Activated CD4-positive, alpha-beta memory T cell treated with anti-CD3 and anti-CD28 coated beads, Interleukin-2, amount 10 ng/mL, durations not matched to agents 7 days and 5 days (primary cell): ENCODE measurements around the gene GPSM1. TPM values are rescaled to one million over a fixed set of nuclear protein-coding genes. Genes with fewer than 3 reads are reported as not detected.

Source experiments
- CTCF ChIA-PET: fragments of 350-600 bp; sonication (Branson Sonifier 250); formaldehyde crosslinking; loops from one replicate; lab custom pipeline; 2021; ENCODE audit warnings: antibody characterized with exemption, inconsistent platforms; lab: Charles Lee
- POLR2A ChIA-PET: fragments of 350-600 bp; sonication (Branson Sonifier 250); formaldehyde crosslinking; loops from one replicate; lab custom pipeline; 2021; ENCODE audit warnings: antibody characterized with exemption; lab: Charles Lee
- DNase-seq: peaks from one replicate; pipeline ENCODE4 v3.0.0-alpha.2; 2020
- H3K27ac Mint-ChIP-seq: one replicate; pipeline ENCODE4 v1.8.0; 2021; ENCODE audit warnings: mild to moderate bottlenecking, mixed read lengths
- H3K27me3 Mint-ChIP-seq: one replicate; pipeline ENCODE4 v1.8.0; 2021; ENCODE audit warnings: mixed read lengths
- H3K36me3 Mint-ChIP-seq: one replicate; pipeline ENCODE4 v1.8.0; 2021; ENCODE audit warnings: low read depth, mixed read lengths
- H3K4me1 Mint-ChIP-seq: one replicate; pipeline ENCODE4 v1.8.0; 2021; ENCODE audit warnings: mixed read lengths
- H3K4me3 Mint-ChIP-seq: one replicate; pipeline ENCODE4 v1.8.0; 2021; ENCODE audit warnings: mild to moderate bottlenecking, mixed read lengths
- H3K9me3 Mint-ChIP-seq: one replicate; pipeline ENCODE4 v1.8.0; 2021; ENCODE audit warnings: mixed read lengths
- total RNA-seq, 2 experiments: library from RNA; stranded (reverse); gene quantifications; one replicate each; pipeline ENCODE4 v1.2.3, GENCODE V29; 2021

The GPSM1 gene
- total RNA-seq, 2 experiments from 2014 or later: 6.0 to 6.5 TPM

DNA sequence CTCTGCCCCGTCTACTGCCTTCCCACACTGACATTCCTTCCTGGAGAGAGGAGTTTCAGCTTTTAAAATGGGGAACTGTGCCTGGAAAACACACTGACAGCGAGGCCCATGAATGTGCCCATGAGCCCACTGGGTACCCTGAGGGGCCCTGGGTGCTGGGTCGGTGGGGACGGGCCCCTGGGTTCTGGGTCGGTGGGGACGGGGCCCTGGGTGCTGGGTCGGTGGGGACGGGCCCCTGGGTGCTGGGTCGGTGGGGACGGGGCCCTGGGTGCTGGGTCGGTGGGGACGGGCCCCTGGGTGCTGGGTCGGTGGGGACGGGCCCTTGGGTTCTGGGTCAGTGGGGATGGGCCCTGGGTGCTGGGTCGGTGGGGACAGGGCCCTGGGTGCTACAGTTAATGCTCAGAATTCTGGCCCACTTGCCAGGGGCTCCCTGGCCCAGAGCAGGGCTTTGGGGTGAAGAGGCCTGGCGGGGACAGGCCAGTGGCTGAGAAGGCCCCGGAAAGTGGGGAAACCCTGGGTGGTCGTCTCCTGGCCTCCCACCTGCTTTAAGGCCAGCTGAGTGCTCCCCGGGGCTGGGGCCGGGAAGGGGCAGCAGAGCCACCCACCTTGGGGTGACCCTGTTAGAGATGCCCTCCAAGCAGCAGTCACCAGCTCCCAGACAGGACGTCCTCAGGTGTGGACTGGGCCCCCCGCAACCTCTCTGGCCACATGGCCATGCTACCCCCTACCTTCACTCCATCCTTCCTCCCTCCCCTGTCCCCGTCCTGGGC, 2.5 kb downstream of the GPSM1 start:
- ChIA-PET POLR2A (interaction anchor here (1.5 kb wide), 1 partner anchor 34 kb away, joined by 4 read pairs; the partner anchor contains the start of gene DNLZ), CTCF (interaction anchor here (0.6 kb wide), 1 partner anchor 414 kb away, joined by 3 read pairs; no protein-coding TSS in a partner anchor)
- H3K4me3 Mint-ChIP-seq: no peak overlapping the region
- H3K4me1 Mint-ChIP-seq: peaks cover 5% of the 10 kb centered on the region
- DNase-seq: no peak
- no peaks in the 10 kb centered on the region for H3K9me3 Mint-ChIP-seq
- H3K27ac Mint-ChIP-seq: no peak overlapping the region
- no peaks in the 10 kb centered on the region for H3K36me3 Mint-ChIP-seq
- H3K27me3 Mint-ChIP-seq: no peaks in the 10 kb centered on the region

GRCh38 chr9:136330406-136330990, 3.2 kb downstream of the GPSM1 start:
- ChIA-PET POLR2A (interaction anchor here (1.5 kb wide), 1 partner anchor 33 kb away, joined by 4 read pairs; the partner anchor contains the start of gene DNLZ), CTCF (no interaction called here)
- DNase-seq: no peak
- H3K27me3 Mint-ChIP-seq: no peaks in the 10 kb centered on the region
- no peaks in the 10 kb centered on the region for H3K9me3 Mint-ChIP-seq
- no peak overlapping the region for H3K4me3 Mint-ChIP-seq
- H3K36me3 Mint-ChIP-seq: no peaks in the 10 kb centered on the region
- H3K27ac Mint-ChIP-seq: no peak overlapping the region
- H3K4me1 Mint-ChIP-seq: peaks cover 5% of the 10 kb centered on the region

DNA sequence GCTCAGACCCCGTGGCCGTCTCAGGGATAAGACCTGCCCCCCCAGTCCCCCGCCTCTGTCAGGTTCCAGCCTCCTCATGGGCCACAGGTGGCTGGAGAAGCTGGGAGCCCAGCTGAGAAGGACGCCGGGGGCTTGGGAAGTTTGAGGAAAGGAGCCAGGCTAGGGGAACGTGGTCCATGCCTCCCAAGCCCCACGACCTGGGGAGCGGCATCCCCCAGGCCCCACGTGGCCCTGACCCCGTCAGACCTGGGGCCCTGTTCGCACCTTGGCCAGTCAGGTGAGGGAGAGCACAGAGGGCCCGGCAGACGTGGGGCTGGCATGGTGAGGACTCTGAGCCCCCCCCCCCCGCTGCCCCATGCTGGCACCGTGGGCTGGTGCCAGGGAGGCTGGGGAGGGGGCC, 3.7 kb downstream of the GPSM1 start:
- ChIA-PET CTCF (no interaction called here), POLR2A (no interaction called here)
- Mint-ChIP-seq H3K4me1 (peaks cover 5% of the 10 kb centered on the region), H3K9me3 (no peaks in the 10 kb centered on the region), H3K27ac (no peak overlapping the region), H3K36me3 (no peaks in the 10 kb centered on the region), H3K4me3 (no peak overlapping the region), H3K27me3 (no peaks in the 10 kb centered on the region)
- no peak for DNase-seq

DNA sequence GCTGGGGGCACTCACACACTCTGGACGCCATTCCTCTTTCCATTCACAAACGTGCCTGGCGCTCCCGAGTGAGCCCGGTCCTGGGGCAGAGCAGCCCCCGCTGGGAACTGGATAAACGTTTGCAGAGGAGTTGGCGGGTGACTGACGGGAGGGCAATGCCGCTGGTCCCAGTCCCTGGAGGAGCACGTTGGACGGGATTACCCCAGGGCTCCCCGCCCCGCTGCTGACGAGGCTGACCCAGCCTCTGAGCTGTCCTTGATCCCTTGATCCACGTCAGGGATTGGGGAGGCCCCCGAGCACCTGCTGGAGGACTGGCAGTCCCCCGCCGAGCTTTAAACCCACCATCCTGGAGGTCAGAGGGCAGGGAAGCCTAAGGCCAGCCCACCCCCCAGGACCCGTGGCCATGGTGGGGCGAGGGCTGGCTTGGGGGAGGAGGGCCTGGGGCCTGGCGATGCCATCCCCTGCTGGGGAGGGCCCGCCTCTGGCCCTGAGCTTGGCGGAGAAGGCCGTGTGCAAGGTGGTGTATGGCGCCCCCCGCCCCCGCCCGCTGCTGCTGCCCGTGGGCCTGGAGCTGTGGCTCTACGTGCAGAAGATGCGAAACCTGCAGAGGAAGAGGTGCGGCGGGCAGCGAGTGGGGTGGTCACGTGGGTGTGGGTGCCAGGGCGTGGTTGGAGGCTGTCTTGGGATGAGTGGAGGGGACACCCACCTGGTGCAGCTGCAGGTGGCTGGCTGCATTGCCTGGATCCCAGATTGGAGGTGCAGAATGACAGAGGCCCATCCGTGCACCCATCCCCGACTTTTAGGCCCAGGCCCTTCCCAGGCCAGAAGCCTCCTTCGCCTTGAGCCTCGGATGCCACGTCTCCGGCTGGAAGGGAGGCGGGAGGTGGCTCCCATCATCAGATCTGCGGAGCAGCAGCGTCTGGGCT, 4.5 kb downstream of the GPSM1 start:
- POLR2A ChIA-PET: no interaction called here

DNA sequence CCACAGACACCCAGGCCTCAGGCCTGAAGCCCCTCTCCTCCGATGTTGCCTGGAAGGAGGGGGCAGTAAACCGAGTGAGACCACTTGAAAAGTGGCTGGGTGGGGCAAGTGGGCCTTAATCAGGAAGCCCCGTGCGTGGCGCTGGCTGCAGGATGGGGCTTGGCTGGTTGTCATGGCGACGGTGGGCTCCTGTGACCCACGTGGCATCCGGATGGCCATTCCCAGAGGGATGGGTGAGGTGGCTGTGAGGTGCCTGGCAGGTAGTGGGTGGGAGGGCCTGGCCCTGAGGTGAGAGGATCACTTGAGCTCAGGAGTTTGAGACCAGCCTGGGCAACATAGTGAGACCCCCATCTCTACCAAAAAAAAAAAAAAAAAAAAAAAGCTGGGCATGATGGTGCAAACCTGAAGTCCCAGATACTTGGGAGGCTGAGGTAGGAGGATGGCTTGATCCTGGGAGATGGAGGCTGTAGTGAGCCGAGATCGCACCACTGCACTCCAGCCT, 5.2 kb downstream of the GPSM1 start:
- CTCF ChIA-PET: no interaction called here

More for the DNA sequence above, 4.5 kb downstream of the GPSM1 start:
- Mint-ChIP-seq H3K27me3 (no peaks in the 10 kb centered on the region), H3K36me3 (no peaks in the 10 kb centered on the region), H3K4me3 (no peak overlapping the region), H3K27ac (no peak overlapping the region), H3K9me3 (no peaks in the 10 kb centered on the region), H3K4me1 (peaks cover 5% of the 10 kb centered on the region)
- peak; percentile 26 for DNase-seq
- CTCF ChIA-PET: no interaction called here

DNA sequence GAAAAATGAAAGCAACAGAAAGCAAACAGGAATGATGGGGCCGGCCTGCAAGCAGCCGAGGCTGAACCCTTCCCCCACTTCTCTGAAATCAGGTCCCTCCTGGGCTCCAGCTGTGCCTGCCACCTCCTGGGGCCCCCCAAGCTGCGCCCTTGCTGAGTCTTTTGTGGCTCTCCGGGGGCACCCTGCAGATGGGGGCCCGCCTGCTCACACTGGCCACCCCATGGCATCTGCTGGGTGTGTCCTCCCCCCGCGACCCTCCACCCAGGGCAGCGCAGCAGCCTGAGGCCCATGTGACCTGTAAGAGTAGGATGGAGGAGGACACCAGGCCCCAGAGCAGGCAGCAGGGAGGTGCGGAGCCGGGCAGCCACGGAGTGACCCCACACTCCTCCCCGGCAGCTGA, 5.7 kb downstream of the GPSM1 start:
- Mint-ChIP-seq H3K27me3 (no peaks in the 10 kb centered on the region), H3K4me1 (peaks cover 5% of the 10 kb centered on the region), H3K4me3 (no peak overlapping the region), H3K9me3 (no peaks in the 10 kb centered on the region), H3K36me3 (no peaks in the 10 kb centered on the region), H3K27ac (no peak overlapping the region)
- POLR2A ChIA-PET: no interaction called here
- no peak for DNase-seq
- CTCF ChIA-PET: no interaction called here

More for the DNA sequence above, 5.2 kb downstream of the GPSM1 start:
- POLR2A ChIA-PET: no interaction called here
- DNase-seq: no peak
- H3K27me3 Mint-ChIP-seq: no peaks in the 10 kb centered on the region
- no peaks in the 10 kb centered on the region for H3K9me3 Mint-ChIP-seq
- no peak overlapping the region for H3K4me3 Mint-ChIP-seq
- H3K27ac Mint-ChIP-seq: no peak overlapping the region
- peaks cover 5% of the 10 kb centered on the region for H3K4me1 Mint-ChIP-seq
- no peaks in the 10 kb centered on the region for H3K36me3 Mint-ChIP-seq

- DNase-seq: no peak
- Mint-ChIP-seq H3K27ac (no peak overlapping the region), H3K9me3 (no peaks in the 10 kb centered on the region), H3K4me3 (no peak overlapping the region), H3K4me1 (peaks cover 5% of the 10 kb centered on the region), H3K27me3 (no peaks in the 10 kb centered on the region), H3K36me3 (no peaks in the 10 kb centered on the region)
- CTCF ChIA-PET: no interaction called here
- POLR2A ChIA-PET: no interaction called here
These were observed 6.1 kb downstream of the GPSM1 start for GRCh38 chr9:136333486-136333885.

DNA sequence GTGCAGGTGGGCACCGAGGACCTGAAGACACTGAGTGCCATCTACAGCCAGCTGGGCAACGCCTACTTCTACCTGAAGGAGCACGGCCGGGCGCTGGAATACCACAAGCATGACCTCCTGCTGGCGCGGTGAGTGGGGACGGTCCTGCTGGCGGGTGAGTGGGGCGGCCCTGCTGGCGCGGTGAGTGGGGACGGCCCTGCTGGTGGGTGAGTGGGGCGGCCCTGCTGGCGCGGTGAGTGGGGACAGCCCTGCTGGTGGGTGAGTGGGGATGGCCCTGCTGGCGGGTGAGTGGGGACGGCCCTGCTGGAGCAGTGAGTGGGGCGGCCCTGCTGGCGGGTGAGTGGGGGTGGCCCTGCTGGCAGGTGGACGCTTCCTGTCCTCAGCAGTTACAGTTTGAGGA, 7.2 kb downstream of the GPSM1 start:
- Mint-ChIP-seq H3K27ac (no peak overlapping the region), H3K27me3 (no peaks in the 10 kb centered on the region), H3K4me3 (no peak overlapping the region), H3K4me1 (peaks cover 2% of the 10 kb centered on the region), H3K9me3 (no peaks in the 10 kb centered on the region), H3K36me3 (no peaks in the 10 kb centered on the region)
- POLR2A ChIA-PET: no interaction called here
- CTCF ChIA-PET: no interaction called here
- no peak for DNase-seq

- Mint-ChIP-seq H3K4me3 (no peak overlapping the region), H3K9me3 (no peaks in the 10 kb centered on the region), H3K4me1 (peaks cover 2% of the 10 kb centered on the region), H3K27ac (no peak overlapping the region), H3K36me3 (no peaks in the 10 kb centered on the region), H3K27me3 (no peaks in the 10 kb centered on the region)
- POLR2A ChIA-PET: no interaction called here
- CTCF ChIA-PET: no interaction called here
- DNase-seq: no peak
These were observed 8.2 kb downstream of the GPSM1 start for GRCh38 chr9:136335296-136336155.

DNA sequence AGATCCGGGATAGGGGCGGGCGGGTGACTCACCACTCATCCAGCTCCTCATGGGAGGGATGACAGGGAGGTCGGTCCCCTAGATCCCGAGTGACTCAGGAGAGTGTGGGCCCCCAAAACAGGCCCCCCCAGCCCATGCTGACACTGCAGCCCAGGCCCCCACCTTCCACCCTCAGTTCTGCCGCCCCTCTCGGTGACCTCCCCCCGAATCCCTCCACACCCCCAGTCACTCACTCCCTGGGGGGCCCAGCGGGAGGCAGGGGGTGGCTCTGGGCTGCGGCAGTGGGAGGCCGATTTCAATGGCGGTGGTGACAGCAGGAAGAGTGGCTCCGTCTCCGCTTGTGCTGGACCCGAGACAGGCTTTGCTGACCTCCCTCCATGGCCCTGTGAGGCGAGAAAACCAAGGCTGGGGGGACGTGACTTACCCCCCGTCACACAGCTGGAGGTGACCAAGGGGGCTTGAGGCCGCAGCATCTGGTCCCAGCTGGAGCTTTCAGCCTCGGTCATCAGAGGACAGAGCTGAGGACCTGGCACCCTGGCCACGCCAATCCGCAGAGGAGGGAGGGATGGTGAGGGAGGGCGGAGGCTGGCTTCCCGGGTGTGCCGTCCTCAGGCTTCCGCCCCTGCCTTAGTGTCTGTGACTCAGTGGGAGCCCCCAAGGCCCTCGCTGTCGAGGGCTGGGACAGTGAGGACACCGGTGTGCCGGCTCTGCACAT, 9.0 kb downstream of the GPSM1 start:
- no peak overlapping the region for H3K27ac Mint-ChIP-seq
- no peaks in the 10 kb centered on the region for H3K9me3 Mint-ChIP-seq
- ChIA-PET CTCF (no interaction called here), POLR2A (no interaction called here)
- peaks cover 2% of the 10 kb centered on the region for H3K4me1 Mint-ChIP-seq
- H3K4me3 Mint-ChIP-seq: no peak overlapping the region
- H3K27me3 Mint-ChIP-seq: no peaks in the 10 kb centered on the region
- no peak for DNase-seq
- H3K36me3 Mint-ChIP-seq: no peaks in the 10 kb centered on the region

- H3K4me3 Mint-ChIP-seq: no peak overlapping the region
- ChIA-PET POLR2A (no interaction called here), CTCF (no interaction called here)
- H3K27ac Mint-ChIP-seq: no peak overlapping the region
- no peaks in the 10 kb centered on the region for H3K9me3 Mint-ChIP-seq
- no peak for DNase-seq
- H3K36me3 Mint-ChIP-seq: no peaks in the 10 kb centered on the region
- H3K27me3 Mint-ChIP-seq: no peaks in the 10 kb centered on the region
- peaks cover 2% of the 10 kb centered on the region for H3K4me1 Mint-ChIP-seq
These were observed 9.5 kb downstream of the GPSM1 start for GRCh38 chr9:136336881-136337280.
